ENCODE data around the gene MED13L.

- TF ChIP-seq POLR2A (IDR thresholded peaks at IDR 0.05) (no peak), CTCF (IDR thresholded peaks at IDR 0.05) (no peak)
These were observed 32.6 kb upstream of the MED13L start for GRCh38 chr12:116310082-116310481.

Data from lower leg skin (tissue), 3 donors.